Thyroid gland (tissue), 4 donors: ENCODE measurements around the gene BCLAF1. TPM values are rescaled to one million over a fixed set of nuclear protein-coding genes. Genes with fewer than 3 reads are reported as not detected.

ENCODE experiments used
- DNase-seq, 2 donors: peaks; one replicate each; pipeline ENCODE4 v3.0.0-alpha.2; 2019
- H3K27ac ChIP-seq, 3 donors: fragments of 200-600 bp; sonication (generic); 1 replicate in 2 of 3; 2 replicates in 1 of 3; pipeline ENCODE4 v1.5.1; 2016 to 2019; ENCODE audit warnings: mild to moderate bottlenecking in 1 of 3, moderate library complexity in 1 of 3
- H3K27me3 ChIP-seq: fragments of 200-600 bp; sonication (generic); one replicate; pipeline ENCODE4 v1.5.1; 2019
- H3K36me3 ChIP-seq, 2 donors: fragments of 200-600 bp; sonication (generic); one replicate each; pipeline ENCODE4 v1.5.1; 2016 to 2019
- H3K4me1 ChIP-seq, 2 donors: fragments of 200-600 bp; sonication (generic); one replicate each; pipeline ENCODE4 v1.5.1; 2017 to 2019
- H3K4me3 ChIP-seq, 3 donors: fragments of 200-600 bp; sonication (generic); replicated peaks in 1 of 3; 1 replicate in 2 of 3; 2 replicates in 1 of 3; pipeline ENCODE4 v1.5.1; 2016; ENCODE audit warnings: mild to moderate bottlenecking in 1 of 3
- H3K9me3 ChIP-seq: fragments of 200-600 bp; sonication (generic); one replicate; pipeline ENCODE4 v1.5.1; 2017
- POLR2A ChIP-seq, 2 donors: fragments of 450-650 bp; IDR thresholded peaks; one replicate each; pipeline ENCODE4 v1.6.1; 2017; ENCODE audit warnings: antibody characterized with exemption in 2 of 2, mild to moderate bottlenecking in 2 of 2, moderate library complexity in 1 of 2
- WGBS, 2 donors: methylation state at CpG; one replicate each; pipeline ENCODE4 v1.1.5; 2017; 5-methylcytosine and 5-hydroxymethylcytosine counted together
- intact Hi-C: fragments of 100-400 bp; cut with DNase I; formaldehyde crosslinking; loops from one replicate; pipeline ENCODE4 v1.15.1; 2023
- total RNA-seq, 4 donors: library from RNA; depleted of rRNA; stranded (reverse); fragments of >200 nt; gene quantifications; one replicate each; pipeline ENCODE4 v1.2.3, GENCODE V29; 2016
- TF ChIP-seq, protein P1 (sequence below), 6 experiments: fragments of 200-600 bp in 3 of 6; fragments of 450-650 bp in 3 of 6; sonication (generic) in 3 of 6; IDR thresholded peaks; one replicate each; pipeline ENCODE4 v1.5.1; 2016 to 2019; ENCODE audit warnings: antibody characterized with exemption in 6 of 6, mild to moderate bottlenecking in 2 of 6, inconsistent platforms in 1 of 6, moderate library complexity in 1 of 6

BCLAF1 gene, protein sequence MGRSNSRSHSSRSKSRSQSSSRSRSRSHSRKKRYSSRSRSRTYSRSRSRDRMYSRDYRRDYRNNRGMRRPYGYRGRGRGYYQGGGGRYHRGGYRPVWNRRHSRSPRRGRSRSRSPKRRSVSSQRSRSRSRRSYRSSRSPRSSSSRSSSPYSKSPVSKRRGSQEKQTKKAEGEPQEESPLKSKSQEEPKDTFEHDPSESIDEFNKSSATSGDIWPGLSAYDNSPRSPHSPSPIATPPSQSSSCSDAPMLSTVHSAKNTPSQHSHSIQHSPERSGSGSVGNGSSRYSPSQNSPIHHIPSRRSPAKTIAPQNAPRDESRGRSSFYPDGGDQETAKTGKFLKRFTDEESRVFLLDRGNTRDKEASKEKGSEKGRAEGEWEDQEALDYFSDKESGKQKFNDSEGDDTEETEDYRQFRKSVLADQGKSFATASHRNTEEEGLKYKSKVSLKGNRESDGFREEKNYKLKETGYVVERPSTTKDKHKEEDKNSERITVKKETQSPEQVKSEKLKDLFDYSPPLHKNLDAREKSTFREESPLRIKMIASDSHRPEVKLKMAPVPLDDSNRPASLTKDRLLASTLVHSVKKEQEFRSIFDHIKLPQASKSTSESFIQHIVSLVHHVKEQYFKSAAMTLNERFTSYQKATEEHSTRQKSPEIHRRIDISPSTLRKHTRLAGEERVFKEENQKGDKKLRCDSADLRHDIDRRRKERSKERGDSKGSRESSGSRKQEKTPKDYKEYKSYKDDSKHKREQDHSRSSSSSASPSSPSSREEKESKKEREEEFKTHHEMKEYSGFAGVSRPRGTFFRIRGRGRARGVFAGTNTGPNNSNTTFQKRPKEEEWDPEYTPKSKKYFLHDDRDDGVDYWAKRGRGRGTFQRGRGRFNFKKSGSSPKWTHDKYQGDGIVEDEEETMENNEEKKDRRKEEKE
- 100 to 1,000 TPM; 149 to 209 (median 169) TPM for total RNA-seq

DNA sequence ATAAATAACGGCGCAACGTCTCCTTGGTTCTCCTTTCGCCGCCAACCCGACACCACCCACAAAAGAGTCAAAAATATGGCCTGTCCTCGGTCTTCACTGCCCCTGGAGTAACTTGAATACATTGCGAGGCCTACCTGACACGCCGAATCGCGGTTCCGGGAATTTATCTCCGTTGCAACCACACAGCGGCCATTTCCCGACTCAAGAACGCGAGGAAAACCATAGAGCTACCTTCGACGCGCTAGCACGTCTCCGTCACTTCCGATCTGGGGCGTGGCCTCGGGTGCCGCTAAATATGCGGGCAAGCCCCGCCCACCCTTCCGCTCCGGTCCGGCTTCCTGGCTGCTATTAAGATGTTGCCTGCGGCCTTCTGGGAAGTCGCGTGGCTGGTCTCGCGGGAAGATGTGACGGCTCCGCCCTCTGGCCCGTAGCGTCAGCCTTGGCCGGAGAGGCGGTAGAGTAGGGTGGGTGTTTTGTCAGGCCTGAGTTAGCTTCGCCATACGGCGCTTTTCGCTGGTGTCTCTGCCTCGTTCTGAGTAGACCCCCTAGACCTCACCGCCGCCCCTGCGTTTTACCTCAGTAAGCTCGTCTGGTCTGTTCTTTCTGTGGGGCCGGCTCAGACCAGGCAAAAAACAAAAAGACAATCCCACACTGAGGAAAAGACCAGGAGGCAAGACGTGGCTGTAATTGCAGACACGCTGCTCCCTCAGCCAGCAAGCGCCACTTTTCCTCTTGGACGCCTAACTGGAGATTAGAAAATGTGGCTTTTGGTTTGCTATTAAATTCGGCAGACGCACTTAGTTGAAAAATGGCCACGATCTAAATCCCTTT lies at the start of gene BCLAF1:
TSS of gene BCLAF1 (minus strand) at position 268 of the 831 bp plus-strand sequence. CDS start 9,980 bp downstream, outside the sequence.
- Histone ChIP-seq H3K4me3 (peak within 1 kb of the TSS; percentile 72 to 88 (median 86)), H3K27ac (peak within 1 kb of the TSS; percentile 97 to 100 (median 100)), H3K36me3 (no peaks in the 10 kb centered on the region), H3K9me3 (no peaks in the 10 kb centered on the region), H3K4me1 (peaks cover 39 to 40% of the 10 kb centered on the region in 2 donors), H3K27me3 (no peaks in the 10 kb centered on the region)
- intact Hi-C loops: no loop called here
- DNase-seq: peak; percentile 99
- 0% methylated on average over 33 to 44 of the region's 60 CpGs for WGBS, 2 donors
- TF ChIP-seq POLR2A (IDR thresholded peaks at IDR 0.05): peak; percentile 87 to 99
- TF ChIP-seq, protein P1, sequence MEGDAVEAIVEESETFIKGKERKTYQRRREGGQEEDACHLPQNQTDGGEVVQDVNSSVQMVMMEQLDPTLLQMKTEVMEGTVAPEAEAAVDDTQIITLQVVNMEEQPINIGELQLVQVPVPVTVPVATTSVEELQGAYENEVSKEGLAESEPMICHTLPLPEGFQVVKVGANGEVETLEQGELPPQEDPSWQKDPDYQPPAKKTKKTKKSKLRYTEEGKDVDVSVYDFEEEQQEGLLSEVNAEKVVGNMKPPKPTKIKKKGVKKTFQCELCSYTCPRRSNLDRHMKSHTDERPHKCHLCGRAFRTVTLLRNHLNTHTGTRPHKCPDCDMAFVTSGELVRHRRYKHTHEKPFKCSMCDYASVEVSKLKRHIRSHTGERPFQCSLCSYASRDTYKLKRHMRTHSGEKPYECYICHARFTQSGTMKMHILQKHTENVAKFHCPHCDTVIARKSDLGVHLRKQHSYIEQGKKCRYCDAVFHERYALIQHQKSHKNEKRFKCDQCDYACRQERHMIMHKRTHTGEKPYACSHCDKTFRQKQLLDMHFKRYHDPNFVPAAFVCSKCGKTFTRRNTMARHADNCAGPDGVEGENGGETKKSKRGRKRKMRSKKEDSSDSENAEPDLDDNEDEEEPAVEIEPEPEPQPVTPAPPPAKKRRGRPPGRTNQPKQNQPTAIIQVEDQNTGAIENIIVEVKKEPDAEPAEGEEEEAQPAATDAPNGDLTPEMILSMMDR (IDR thresholded peaks at IDR 0.05): peak in 1 of 6 experiments; percentile 7

DNA sequence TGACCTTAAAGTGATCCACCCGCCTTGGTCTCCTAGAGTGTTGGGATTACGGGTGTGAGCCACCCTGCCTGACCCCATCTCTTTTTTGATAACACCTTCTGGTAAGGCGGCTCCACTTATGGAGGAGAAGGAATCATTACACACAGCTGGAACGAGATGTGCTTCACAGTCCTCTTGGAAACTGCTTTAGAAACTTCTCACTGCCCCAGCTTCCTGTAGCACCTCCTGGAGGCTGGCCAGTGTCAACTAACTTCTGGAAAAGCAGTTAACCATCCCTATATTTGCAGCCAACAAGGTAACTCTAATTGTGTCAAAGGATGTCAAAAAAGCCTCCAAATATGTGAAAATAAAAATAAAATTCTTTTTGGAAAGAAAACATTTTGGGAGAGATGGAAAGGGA lies 48.8 kb upstream of the BCLAF1 start:
- peak; percentile 20 to 23 for DNase-seq
- Histone ChIP-seq H3K27ac (no peak overlapping the region), H3K9me3 (no peaks in the 10 kb centered on the region), H3K4me3 (no peak overlapping the region), H3K36me3 (no peaks in the 10 kb centered on the region), H3K4me1 (no peaks in the 10 kb centered on the region), H3K27me3 (no peaks in the 10 kb centered on the region)
- TF ChIP-seq POLR2A (IDR thresholded peaks at IDR 0.05): no peak
- TF ChIP-seq, protein P1 (IDR thresholded peaks at IDR 0.05): no peak
- 75 to 77% methylated on average over 4 of the region's 4 CpGs for WGBS, 2 donors
- intact Hi-C loops: no loop called here

DNA sequence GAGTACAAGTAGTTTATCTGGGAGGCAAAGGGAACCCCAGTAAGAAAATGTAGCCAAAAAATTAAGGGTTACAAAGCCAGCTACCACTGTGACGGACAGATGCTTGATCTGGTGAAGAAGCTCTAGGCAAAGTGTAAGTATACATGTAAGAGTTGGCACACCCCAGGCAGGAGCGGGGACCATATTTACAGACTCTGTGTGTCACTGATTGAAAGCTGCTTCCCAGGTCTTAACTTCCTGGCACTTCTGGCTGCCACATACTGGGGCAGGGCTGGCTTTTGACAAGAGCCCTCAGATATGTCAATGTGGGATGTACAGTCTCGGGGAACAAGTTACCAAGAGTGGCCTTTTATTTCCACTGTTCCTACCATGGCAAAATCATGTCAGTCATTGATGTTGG lies 48.0 kb upstream of the BCLAF1 start:
- no peak overlapping the region for H3K27ac ChIP-seq
- no peaks in the 10 kb centered on the region for H3K27me3 ChIP-seq
- H3K4me3 ChIP-seq: no peak overlapping the region
- H3K4me1 ChIP-seq: no peaks in the 10 kb centered on the region
- no peak for DNase-seq
- TF ChIP-seq, protein P1 (IDR thresholded peaks at IDR 0.05): no peak
- TF ChIP-seq POLR2A (IDR thresholded peaks at IDR 0.05): no peak
- H3K9me3 ChIP-seq: no peaks in the 10 kb centered on the region
- intact Hi-C loops: no loop called here
- H3K36me3 ChIP-seq: no peaks in the 10 kb centered on the region
- 90 to 96% methylated on average over 3 of the region's 3 CpGs for WGBS, 2 donors

DNA sequence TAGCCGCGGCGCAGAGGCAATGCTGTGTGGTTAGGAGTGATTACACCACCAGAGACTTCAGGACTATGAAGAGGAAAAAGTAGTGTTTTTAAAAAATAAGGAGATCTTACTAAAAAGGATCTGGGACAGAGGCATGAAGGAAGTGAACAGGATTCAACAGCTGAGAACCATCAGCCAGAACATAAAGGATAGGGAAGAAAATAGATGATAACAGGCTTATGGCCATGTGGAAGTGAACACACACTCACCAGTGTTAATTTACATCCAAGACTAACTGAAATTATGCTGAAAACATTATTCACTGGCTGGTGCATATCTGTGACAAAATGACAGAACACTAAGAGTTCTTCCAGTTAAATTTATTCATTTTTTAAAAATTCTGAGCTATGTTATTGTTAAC lies 47.5 kb upstream of the BCLAF1 start:
- Histone ChIP-seq H3K36me3 (no peaks in the 10 kb centered on the region), H3K4me3 (no peak overlapping the region), H3K4me1 (no peaks in the 10 kb centered on the region), H3K27ac (no peak overlapping the region), H3K9me3 (no peaks in the 10 kb centered on the region), H3K27me3 (no peaks in the 10 kb centered on the region)
- intact Hi-C loops: no loop called here
- DNase-seq: no peak
- WGBS, 2 donors: 63 to 65% methylated on average over 3 of the region's 3 CpGs
- no peak for TF ChIP-seq POLR2A (IDR thresholded peaks at IDR 0.05)
- TF ChIP-seq, protein P1 (IDR thresholded peaks at IDR 0.05): no peak
